ENCODE measurements around the gene SH2D7. TPM values are rescaled to one million over a fixed set of nuclear protein-coding genes. Genes with fewer than 3 reads are reported as not detected.

SH2D7 gene
- total RNA-seq, 1 donor from 2014 or later, result not detected

DNA sequence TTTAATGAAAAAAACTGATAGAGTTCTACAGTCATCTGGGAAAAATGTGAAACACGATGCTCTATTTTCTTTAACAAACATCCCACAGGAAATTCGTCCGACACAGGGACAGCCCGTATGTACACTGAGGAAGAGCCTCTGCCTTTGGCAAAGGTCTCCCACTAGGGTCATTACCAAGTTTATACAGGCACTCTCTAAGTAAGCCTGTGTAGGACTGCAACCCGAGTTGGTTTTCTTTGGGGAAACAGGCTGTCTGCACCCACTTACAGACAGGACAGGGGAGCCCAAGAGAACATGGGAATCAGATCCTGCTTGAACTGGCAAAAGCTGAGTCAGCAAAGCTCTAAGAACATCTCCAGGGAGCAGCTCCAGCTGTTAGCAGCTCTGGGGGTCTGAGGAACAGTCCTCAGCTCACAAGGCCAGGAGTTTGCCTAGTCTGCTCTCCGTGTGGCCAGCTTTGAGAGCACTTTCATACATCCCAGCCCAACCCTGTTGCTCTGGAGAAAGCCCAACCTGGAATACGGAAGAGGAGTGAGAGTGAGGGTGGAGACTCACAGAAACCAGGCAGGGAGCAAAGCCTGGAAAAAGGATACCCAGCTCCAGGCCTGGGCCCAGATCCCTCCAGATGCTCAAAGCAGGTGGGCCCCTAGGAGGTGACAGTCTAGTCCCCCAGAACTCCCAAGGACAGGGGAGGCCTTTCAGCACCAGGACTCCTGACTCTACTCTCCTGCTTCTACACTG is 16.7 kb upstream of the SH2D7 start:
- ATAC-seq (ENCODE audit: poor library complexity) (peak; percentile 61), DNase-seq (no peak)
- intact Hi-C loops (cut with DNase I), result no loop called here

DNA sequence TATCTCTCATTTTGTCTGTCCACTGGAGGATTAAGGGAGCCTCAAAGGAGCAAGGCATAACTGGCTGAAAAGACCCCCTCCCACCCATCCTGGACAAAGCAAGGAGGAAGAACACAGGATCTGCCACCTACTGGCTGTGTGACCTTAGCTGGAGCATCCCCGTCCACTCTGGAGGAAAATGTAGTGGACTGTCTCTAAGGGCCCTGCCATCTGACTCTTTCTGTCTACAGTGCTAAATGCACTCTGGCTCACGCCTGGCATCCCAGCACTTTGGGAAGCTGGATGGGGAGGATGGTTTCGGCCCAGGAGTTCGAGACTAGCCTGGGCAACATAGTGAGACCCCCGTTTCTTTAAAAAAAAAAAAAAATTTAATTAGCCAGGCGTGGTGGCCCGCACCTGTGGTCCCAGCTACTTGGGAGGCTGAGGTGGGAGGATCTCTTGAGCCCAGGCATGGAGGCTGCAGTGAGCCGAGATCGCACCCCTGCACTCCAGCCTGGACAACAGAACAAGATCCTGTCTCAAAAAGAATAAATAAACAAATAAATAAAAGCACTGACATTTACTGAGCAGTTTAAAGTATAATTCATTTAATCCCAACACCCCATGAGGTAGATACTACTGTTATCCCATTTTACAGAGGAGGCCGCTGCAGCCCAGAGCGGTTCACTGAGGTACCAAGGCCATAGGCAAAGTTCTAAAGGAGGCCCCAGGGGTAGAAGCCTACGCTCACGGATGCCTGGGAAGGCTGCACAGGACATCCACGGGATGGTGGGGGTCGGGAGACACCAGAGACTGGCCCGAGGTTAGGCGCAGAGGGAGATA is 15.9 kb upstream of the SH2D7 start:
- intact Hi-C loops (cut with DNase I), result no loop called here
- ATAC-seq (ENCODE audit: poor library complexity) (peak; percentile 19), DNase-seq (no peak)

DNA sequence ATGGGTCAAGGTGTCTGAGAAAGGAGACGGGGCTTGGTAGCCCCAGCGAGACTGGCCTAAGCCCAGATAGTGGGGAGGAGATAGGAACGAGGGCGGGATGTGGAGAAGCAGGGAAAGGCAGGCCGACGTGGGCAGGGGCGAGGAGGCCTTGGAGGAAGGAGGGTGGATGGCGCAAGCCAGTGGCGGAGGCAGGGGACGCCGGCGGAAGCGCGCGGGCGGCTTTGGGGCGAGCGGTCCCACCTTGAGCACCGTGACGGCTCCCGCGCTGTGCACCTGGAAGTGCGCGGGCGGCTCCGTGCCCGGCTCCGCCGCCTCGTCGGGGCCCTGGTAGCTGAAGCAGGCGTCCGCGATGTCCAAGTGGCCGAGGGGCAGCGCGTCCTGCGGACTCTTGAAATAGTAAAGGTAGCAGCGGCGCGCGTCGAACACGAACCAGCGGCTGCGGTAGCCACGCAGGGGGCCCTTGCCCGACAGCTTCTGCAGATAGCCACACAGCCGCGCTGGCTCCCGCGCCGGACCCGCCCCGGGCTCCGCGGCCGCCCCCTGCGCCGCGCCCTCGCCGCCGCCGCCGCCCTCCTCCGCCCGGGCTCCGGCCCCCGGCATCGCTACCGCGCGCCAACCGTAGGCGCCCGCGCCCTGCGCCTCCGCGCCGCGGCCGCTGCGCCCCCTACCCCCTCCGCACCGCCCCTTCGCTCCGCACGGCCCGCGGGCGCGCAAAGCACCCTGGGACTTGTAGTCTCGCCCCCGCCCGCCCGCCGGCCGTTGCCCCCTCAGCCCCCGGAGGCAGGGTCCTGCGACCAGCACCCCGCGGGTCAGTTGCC is 15.1 kb upstream of the SH2D7 start, which contains the start of gene TBC1D2B:
Gene TBC1D2B (minus strand): TSS at position 659 of the 818 bp plus-strand sequence. CDS start 59 bp downstream, at position 600.
- intact Hi-C loops (cut with DNase I), result no loop called here
- ATAC-seq (ENCODE audit: poor library complexity), result peak; percentile 79

DNA sequence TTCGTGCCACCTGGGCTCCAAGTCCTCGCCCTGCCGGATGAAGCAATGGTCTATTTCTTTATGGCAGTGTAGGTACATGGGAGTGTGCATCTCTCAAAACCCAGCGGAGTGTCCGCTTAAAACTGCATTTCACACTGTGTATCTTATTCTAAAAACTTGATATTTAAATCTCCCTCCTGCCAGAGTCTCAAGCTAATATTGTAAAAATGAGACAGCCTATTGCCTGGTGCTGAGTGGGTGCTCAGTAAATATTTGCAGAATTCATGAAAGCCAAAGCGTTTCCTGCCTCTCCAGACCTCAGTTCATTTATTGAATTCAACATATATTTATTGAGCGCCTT is 14.5 kb upstream of the SH2D7 start:
- ATAC-seq (ENCODE audit: poor library complexity) (no peak), DNase-seq (no peak)
- intact Hi-C loops (cut with DNase I), result no loop called here

More for the DNA sequence above, 15.1 kb upstream of the SH2D7 start, which contains the start of gene TBC1D2B:
- peak; percentile 84 for DNase-seq

DNA sequence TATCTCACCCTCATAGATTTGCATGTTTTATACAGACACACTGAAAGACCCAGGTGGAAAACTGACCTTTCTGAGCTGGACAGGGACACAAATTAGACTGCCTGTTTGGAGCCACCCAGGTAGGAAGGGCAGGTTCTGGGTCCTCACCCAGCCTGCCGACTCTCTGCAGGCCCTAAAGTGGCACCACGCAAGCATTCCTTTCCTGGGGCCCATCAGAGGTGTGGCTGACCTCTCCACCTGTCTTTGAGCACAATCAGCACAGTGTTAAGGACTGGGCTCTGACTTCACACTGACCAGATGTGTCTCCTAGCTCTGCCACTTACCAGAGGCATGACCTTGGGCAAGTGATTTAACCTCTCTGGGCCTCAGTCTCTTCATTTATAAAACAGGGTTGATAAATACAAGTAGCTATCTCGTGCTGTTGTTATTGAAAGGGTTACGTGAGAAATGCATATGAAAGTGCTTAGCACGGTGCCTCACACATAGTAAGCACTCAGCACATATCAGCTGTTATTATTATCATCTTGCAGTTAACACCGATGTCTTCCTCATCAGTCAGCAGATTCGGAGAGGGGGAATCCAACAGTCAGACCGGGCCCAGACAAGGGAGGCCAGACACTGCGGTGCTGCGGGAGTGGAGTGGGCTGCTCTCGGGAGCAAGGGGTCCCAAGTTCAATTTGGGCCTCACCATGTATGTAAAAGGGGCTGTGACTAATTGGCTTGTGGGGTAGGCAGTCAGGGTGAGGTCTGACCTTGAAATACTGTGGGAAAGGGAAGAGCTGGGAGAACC is 12.9 kb upstream of the SH2D7 start:
- ATAC-seq (ENCODE audit: poor library complexity), result no peak
- intact Hi-C loops (cut with DNase I), result no loop called here
- DNase-seq, result no peak

DNA sequence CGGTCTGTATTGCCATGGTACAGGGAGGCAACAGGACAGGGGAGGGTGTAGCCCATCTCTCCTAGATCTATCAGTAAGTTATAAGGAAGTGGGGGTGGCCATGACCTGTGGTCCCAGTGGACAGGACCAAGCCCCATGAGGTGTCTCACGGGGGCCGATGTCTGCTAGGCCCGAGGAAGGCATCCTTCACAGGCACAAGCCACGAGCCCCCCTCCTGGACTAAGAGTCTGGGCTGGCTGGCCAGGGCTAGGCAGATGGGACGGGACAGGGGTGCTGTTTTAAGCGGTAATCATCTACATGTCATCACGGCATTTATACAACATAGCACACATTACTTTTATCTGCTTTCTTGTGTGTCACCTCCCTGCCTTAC is 12.3 kb upstream of the SH2D7 start:
- ATAC-seq (ENCODE audit: poor library complexity), result no peak
- intact Hi-C loops (cut with DNase I), result no loop called here
- DNase-seq, result no peak

DNA sequence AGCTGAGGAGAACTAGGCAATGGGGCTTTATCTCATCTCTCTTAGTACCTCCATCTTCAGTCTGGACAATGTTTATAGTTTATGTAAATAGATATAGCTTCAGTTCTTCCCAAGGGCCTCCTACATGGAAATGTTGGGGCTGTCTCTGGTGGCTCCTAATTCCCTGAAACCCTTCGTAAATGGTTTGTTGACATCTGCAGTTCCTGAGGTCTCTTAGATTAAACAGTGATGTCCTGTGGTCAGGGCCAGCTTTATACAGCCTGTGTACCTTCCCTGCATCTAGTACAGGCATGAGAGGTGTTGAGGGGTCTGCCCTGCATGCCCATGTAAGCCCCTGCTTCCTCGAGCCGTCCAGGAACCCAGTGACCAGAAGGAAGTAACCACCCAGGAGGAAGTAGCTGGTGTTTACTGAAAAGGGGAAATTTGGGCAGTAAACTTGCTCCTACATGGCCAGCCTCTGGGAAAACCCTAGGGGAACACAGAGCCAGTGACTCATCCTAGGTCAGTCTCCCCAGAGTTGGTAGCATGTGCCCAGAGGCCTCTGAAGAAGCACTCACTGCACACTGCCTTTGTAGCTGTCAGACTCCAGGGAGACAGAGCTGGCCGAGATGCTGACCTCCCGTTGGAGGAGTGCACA is 10.1 kb upstream of the SH2D7 start:
- DNase-seq, result no peak

DNA sequence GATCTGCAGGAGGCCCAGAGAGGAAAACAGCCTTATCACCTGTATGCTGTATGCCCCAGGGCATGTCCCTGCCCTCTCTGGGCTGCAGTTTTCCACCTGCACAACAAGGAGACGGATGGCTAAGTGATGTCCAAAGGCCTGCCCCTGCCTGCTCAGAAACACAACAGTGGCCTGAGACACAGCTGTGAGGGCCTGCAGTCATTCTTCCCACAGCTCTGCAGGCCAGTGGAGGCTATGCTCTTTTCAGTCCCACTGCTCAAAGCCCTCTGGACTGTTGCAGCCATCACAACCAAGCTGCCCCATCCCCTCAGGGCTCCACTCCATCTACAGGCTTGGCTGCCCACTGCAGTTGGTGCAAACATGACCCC is 9.6 kb upstream of the SH2D7 start:
- DNase-seq (no peak), ATAC-seq (ENCODE audit: poor library complexity) (no peak)
- intact Hi-C loops (cut with DNase I), result no loop called here

More for the DNA sequence above, 10.1 kb upstream of the SH2D7 start:
- intact Hi-C loops (cut with DNase I), result no loop called here
- ATAC-seq (ENCODE audit: poor library complexity), result peak; percentile 48

DNA sequence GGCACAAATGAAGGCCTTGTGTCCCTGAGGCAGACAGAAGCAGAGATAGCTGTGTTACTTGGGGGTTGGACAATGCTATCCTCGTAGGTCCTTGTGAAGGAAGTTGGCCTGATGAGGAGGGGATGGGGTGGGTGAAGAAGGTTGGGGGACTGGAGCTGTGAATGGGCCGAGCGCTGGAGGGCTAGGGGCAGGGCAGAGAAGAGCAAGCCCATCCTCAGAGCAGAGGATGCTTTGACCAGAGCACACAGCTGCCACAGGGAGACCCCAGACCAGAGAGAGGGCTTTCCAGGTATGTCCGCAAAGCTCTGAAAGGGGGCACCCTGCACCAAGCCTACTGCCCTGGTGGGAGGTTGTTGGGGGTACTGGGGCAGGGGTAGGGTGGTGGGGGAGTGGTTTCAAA is 9.2 kb upstream of the SH2D7 start:
- ATAC-seq (ENCODE audit: poor library complexity), result no peak
- intact Hi-C loops (cut with DNase I), result no loop called here
- DNase-seq, result no peak

DNA sequence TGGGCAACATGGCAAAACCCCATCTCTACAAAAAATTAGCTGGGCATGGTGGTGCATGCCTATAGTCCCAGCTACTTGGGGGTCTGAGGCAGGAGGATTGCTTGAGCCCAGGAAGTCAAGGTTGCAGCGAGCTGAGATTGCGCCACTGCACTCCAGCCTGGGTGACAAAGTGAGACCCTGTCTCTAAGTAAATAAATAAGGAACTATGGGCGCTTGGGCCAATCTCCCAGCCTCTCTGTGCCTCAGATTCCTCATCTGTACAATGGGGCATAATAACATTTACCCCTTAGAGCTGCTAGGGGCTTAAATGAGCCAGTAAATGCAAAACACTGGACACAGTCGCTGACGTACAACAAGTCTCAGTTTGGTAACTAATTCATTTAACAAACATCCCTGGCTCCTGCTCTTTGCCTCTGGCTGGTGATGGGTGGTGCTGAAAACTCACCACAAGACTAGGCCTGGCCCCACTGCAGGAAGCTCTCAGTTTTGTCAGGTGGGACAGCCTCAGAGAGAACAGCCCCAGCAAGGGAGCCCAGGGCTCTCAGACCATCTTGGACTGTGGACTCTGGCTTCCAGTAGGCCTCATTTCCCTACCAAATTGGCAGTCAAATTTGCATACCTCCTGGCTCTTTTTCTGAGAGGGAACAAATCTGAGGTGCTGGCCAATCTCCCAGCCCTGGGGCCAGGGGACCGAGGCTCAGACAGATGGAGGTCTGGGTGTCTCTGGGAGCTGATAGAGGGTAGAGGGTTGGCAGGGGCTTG is 8.5 kb upstream of the SH2D7 start:
- ATAC-seq (ENCODE audit: poor library complexity) (no peak), DNase-seq (no peak)
- intact Hi-C loops (cut with DNase I), result no loop called here

DNA sequence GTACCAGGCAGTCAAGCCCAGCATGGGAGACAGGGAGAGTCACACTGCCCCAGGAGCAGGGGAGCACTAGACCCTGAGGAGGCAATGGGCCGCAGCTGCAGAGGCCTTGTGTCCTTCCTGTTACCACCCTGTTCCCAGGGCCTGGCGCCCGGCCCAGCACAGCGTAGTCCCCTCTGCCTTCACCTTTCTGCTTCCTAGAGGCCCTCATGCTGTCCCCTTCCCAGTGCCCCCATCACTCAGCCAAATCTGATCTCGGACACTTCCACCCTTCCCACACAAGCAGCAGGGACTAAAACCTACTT is 8.0 kb upstream of the SH2D7 start:
- no peak for ATAC-seq (ENCODE audit: poor library complexity)
- intact Hi-C loops (cut with DNase I), result no loop called here
- peak; percentile 69 for DNase-seq

DNA sequence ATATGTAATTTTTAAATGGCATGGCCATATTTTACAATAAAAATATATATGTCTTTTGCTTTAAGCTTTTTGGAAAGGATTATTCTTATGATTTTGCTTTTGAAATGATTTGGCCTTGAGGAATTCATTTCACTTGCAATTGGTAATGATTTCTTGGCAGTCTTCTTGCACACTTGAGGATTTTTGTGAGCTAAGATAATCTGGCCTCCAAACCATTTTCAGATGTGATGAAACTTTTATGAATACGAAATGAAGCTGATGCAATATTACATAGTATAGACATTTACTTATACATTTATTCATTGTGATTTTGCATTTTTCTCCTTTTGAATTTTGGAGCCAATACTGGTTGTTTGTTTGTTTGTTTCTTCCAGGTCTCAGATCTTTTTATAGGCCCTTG is 6.4 kb upstream of the SH2D7 start:
- intact Hi-C loops (cut with DNase I), result no loop called here
- DNase-seq (no peak), ATAC-seq (ENCODE audit: poor library complexity) (no peak)

DNA sequence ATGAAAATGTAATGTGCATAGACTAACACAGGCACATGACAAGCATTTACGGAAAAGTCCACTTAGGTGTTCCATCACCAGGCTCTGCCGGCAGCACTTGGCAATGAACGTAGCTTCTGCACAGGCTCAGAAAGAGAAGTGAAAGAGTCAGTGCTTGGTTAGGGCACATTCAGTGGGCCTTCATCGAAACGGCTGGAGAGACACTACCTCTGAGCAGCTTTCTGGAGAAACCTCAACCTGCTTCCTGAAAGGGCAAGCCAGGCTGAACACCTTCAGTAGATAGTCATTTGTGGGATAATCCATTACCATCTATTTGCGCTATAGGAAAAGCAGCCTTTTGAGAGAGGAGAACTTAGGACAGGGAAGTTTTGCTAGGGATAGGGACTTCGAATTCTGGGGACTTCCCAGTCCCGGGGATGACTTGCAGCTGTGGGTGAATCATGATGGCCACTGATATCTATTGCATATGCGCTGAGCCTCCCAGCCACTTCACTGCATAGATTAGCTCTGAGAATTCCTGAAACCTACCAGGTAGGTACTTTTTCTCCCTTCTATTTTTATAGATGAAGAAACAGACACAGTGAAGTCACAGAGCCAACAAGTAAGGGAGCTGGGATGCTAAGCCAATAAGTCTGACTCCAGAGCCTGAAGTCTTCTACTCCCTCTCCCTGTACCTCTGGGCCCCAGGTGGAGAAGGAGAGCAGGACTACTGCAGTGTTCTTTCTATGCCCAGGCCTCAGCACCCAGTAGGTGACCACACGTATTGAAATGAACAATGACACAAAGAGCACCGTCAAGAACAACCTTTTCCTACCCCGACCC is 4.2 kb upstream of the SH2D7 start:
- DNase-seq (no peak), ATAC-seq (ENCODE audit: poor library complexity) (no peak)
- intact Hi-C loops (cut with DNase I), result no loop called here

DNA sequence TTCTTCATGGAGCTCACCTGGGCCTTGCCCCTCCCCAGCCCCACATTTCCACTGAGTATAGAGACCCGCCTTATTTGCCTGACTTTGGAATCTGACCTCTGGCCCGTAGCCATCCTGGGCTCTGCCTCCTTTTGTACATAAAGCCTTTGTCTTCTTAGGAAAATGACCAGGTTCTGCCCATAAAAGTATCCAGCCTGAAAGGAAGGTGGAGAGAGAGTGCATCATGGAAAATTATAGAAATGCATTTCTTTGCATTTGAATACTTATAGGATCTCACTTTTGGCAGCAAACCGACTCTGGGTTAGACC is 3.6 kb upstream of the SH2D7 start:
- intact Hi-C loops (cut with DNase I), result no loop called here
- ATAC-seq (ENCODE audit: poor library complexity) (no peak), DNase-seq (no peak)

DNA sequence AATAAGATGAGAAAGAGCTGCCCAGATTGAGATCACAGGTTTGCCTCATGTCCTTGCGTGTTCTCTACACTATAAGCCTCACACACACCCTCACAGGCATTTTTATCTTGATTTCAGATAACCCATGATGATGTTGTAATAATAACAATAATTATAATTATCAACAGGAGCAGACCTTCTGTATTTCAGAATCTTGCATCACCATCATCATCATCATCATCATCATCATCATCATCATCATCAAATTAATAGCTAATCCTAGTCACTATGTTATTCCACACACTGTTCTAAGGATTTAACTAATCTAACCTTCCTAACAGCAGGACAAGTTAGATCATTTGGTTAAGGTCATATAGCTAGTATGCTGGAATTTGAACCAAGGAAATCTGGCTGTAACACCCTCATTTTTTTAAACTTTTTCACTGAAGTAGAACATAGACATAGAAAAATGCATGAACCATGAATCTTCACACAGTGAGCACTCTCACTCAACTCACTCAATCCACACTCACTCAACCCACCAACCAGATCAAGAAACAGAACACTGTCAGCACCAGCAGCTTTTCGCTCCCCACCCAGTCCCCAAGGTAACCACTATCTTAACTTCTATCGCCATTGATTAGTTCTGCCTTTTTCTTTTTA is 1.8 kb upstream of the SH2D7 start:
- intact Hi-C loops (cut with DNase I), result no loop called here
- DNase-seq (no peak), ATAC-seq (ENCODE audit: poor library complexity) (no peak)

DNA sequence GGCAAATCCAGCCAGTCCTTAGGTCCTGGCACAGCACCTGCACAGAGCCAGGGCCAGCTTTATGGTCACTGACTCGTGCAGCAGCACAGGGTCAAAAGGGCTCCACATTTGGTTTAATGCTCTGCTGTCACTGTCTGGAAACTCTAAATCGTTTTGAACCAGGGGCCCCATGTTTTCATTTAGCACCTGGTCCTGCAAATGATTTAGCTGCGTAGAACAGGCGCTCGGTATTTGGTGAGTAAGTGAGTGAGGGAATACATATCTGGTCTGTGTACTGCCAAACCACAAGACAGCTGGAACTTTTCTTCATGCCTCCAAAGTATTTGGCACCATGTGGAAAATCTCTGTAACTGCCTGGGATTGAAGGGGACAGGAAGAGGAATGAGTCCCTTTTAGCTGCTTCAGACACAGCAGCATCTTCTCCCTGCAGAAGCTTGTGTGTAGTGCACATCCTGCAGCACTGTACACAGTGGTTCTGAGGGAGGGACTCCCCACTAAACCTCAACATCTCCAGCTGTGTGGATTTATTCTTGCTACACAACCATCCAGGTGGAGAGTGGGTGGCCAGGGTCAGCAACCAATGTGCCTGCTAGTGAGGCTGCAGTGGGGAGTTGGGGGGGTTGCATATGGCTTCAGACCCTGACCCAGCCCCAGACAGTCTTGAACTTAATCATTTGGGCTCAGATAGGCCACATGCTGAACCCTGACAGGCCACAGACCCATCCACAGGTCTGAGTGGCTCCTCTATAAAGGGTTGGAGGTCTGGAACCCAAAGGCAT is 1.1 kb downstream of the SH2D7 start:
- ATAC-seq (ENCODE audit: poor library complexity), result peak; percentile 84
- intact Hi-C loops (cut with DNase I), result no loop called here
- DNase-seq, result no peak

Data from Right ventricle myocardium superior (tissue), 1 donor.